Skin epidermis (tissue), 12 donors: ENCODE measurements around the gene RTKN.

Experiments used
- H3K27ac ChIP-seq, 21 experiments: fragments of 200-600 bp; sonication (generic) in 11 of 21; one replicate each; pipeline ENCODE4 v1.5.0; 2020; ENCODE audit warnings: mild to moderate bottlenecking in 3 of 21, inconsistent platforms in 2 of 21, moderate library complexity in 2 of 21
- H3K4me3 ChIP-seq, 7 experiments: fragments of 200-600 bp; sonication (generic) in 2 of 7; one replicate each; pipeline ENCODE4 v1.5.0; 2020; ENCODE audit warnings: inconsistent platforms in 2 of 7, mild to moderate bottlenecking in 2 of 7, moderate library complexity in 1 of 7

Gene RTKN

GRCh38 chr2:74420443-74421103 is 21.2 kb downstream of the RTKN start:
- Histone ChIP-seq H3K4me3 (peak overlapping the region in 5 of 7 experiments; percentile 44 to 64 (median 60)), H3K27ac (peak overlapping the region in 7 of 21 experiments; percentile 17 to 85 (median 80))

- no peak overlapping the region for H3K27ac ChIP-seq
Observed at GRCh38 chr2:74420006-74420405, 21.7 kb downstream of the RTKN start.

DNA sequence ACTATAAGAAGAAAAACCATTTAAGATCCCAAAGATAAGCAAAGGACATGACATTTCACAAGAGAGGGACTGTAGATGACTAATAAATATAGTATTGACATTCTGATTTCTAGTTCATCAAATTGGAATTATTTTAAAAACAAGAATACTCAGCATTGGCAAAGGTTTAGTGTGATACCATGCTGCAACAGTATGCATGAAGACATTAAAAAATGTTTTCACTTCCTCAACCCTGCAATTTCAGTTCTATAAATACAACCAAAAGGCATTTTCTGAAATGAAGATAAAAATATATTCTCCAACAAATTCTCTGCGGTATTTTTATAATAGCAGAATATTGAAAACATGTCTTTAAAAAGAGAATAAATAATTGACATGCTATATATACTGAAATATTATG is 22.4 kb downstream of the RTKN start:
- Histone ChIP-seq H3K4me3 (no peak overlapping the region), H3K27ac (peak overlapping the region in 1 of 21 experiments; percentile 37)

More at GRCh38 chr2:74420006-74420405, 21.7 kb downstream of the RTKN start:
- no peak overlapping the region for H3K4me3 ChIP-seq

DNA sequence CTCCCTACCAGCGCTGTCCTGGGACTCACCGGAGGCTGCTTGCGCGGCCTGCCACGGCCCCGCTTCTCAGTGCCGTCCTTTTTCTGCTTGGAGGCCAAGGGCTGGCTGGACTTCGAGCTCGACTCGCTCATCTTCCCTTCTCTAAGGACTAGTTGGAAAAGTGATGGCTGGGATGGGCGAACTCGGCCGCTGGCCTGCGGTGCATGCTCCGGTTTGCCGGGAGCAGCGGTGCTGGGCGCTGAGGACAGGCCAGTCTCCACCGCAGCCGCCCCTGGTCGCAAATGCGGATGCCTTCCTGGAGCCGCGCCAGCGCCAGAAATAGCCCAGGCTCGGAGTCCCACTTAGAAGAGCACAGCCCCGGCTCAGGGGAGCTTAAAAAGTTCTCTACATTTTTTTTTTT is 23.4 kb downstream of the RTKN start:
- no peak overlapping the region for H3K27ac ChIP-seq
- H3K4me3 ChIP-seq = no peak overlapping the region

- H3K27ac ChIP-seq = no peak overlapping the region
- H3K4me3 ChIP-seq = no peak overlapping the region
Observed at GRCh38 chr2:74417763-74418162, 24.0 kb downstream of the RTKN start.

- Histone ChIP-seq H3K4me3 (no peak overlapping the region), H3K27ac (no peak overlapping the region)
Observed at GRCh38 chr2:74417197-74417596, 24.5 kb downstream of the RTKN start.

GRCh38 chr2:74416778-74417177 is 25.0 kb downstream of the RTKN start:
- Histone ChIP-seq H3K4me3 (no peak overlapping the region), H3K27ac (no peak overlapping the region)

- Histone ChIP-seq H3K27ac (peak overlapping the region in 8 of 21 experiments; percentile 4 to 78 (median 58)), H3K4me3 (peak overlapping the region; percentile 30 to 59 (median 47))
Observed at GRCh38 chr2:74415762-74416395, 25.9 kb downstream of the RTKN start.

GRCh38 chr2:74414881-74415761 is 26.6 kb downstream of the RTKN start:
- Histone ChIP-seq H3K4me3 (peak overlapping the region; percentile 30 to 59 (median 47)), H3K27ac (peak overlapping the region in 18 of 21 experiments; percentile 1 to 78 (median 50))

GRCh38 chr2:74414441-74414840 is 27.3 kb downstream of the RTKN start:
- H3K27ac ChIP-seq = peak overlapping the region in 18 of 21 experiments; percentile 1 to 78 (median 50)

DNA sequence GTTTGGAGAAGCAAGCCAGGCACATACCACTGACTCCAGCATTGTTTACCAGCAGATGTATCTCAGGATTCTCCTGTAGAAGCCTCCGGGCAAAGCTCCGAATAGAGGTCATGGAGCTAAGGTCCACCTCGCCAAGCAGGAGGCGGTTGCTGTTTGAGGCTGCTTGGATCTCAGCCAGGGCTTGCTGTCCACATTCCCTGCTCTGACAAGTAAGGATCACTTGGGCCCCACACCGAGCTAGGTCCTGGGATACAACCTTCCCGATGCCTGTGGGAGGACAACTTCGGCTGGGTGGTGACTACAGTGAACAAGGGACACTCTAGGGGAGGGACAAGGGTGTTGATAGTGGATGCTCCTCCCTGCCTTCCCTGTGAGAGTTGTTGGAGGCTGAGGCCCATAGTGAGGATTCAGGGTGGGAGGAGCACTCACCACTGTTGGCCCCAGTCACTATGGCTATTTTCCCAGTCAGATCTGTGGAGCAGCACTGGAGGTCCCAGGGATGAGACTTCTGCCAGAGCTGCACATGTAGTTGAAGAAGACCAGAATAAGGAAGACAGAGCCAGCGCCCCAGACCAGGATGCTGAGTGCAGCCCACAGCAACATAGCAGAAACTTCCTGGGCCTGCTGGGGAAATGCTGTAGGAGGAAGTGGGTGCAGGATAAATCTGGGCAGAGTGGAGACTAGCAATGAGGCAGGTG is 28.6 kb downstream of the RTKN start:
- Histone ChIP-seq H3K4me3 (no peak overlapping the region), H3K27ac (peak overlapping the region in 2 of 21 experiments; percentile 25 to 38)

More at GRCh38 chr2:74414441-74414840, 27.3 kb downstream of the RTKN start:
- peak overlapping the region; percentile 30 to 59 (median 47) for H3K4me3 ChIP-seq

GRCh38 chr2:74407682-74408081 is 34.1 kb downstream of the RTKN start:
- Histone ChIP-seq H3K27ac (no peak overlapping the region), H3K4me3 (no peak overlapping the region)

DNA sequence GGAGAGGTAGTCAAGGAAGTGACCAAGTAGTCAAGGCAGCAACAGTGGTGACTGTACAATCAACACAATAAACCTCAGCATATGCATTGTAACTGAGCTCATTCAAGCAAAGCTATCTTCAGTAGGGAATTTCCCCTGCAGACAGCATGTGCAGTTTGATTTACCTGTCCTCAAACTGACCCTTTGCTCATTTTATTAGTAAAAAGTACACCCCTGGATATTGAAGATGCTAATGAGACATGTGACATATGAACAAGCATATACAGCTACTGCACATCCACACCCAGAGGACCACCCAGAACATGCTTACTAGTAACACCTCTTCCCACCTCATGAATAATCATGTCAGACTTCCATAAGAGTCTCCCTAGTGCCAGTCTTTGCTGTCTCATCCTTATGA is 35.7 kb downstream of the RTKN start:
- H3K27ac ChIP-seq = no peak overlapping the region

DNA sequence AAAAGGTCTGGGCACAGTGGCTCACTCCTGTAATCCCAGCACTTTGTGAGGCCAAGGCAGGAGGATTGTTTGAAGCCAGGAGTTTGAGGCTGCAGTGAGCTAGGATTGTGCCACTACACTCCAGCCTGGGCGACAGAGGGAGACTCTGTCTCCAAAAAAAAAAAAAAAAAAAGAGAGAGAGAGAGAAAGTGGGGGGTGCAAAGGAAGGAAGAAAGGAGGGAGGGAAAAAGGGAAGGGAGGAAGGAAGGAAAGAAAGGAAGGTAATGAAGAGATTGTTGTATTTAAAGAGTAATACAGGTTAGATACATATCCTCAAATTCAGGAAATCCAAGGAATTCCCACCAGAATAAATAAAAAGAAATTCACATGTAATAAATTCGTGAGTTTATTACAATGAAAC is 39.8 kb downstream of the RTKN start:
- Histone ChIP-seq H3K4me3 (no peak overlapping the region), H3K27ac (no peak overlapping the region)

More for the DNA sequence above, 35.7 kb downstream of the RTKN start:
- H3K4me3 ChIP-seq = no peak overlapping the region

- Histone ChIP-seq H3K27ac (no peak overlapping the region), H3K4me3 (no peak overlapping the region)
Observed at GRCh38 chr2:74399785-74400184, 42.0 kb downstream of the RTKN start.

GRCh38 chr2:74396149-74396548 is 45.6 kb downstream of the RTKN start:
- Histone ChIP-seq H3K27ac (no peak overlapping the region), H3K4me3 (no peak overlapping the region)

GRCh38 chr2:74393525-74393924 is 48.2 kb downstream of the RTKN start:
- H3K4me3 ChIP-seq = no peak overlapping the region
- H3K27ac ChIP-seq = no peak overlapping the region

- peak overlapping the region in 2 of 21 experiments; percentile 89 to 100 for H3K27ac ChIP-seq
Observed at GRCh38 chr2:74392449-74392743, 49.3 kb downstream of the RTKN start.

DNA sequence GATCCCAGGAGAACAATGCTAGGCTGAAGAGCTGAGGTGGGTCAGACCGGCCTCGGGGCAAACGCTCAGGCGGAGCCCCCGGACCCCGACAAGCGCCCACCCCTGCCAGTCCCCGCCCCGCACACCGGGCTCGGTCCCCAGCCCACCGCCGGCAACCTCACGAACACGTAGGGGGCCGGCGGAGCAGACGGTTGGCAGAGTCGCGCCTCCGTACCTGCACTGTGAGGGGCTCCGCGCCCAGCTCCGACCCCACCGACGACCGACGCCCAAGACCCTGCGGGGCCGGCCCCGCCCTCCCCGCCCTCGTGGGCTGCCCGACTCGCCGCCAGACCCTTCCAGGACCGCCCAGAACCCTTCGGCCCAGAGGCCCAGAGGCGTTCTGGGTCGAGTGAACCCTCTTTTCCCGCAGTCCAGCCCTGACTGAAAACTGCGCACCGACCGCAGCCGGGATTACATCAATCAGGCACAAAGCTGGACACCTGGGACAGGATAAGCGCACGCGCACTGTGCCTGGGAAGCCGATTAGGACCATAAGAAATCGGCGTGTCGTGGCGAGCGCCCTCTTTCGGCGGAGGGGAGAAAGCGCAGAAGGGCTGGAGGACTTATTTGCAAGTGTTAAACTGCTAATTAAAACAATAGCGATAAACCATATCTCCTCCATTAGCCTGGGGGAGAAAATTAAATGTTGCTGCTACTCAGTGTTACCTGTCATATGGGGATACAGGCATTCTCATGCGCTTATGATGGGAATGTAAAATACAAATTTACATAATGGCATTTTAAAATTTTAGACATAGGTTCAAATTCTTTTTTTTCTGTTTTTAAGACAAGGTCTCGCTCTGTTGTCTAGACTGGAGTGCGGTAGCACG is 49.9 kb downstream of the RTKN start:
- H3K27ac ChIP-seq = peak overlapping the region; percentile 85 to 100 (median 96)

More at GRCh38 chr2:74392449-74392743, 49.3 kb downstream of the RTKN start:
- H3K4me3 ChIP-seq = peak overlapping the region in 1 of 7 experiments; percentile 86

More for the DNA sequence above, 49.9 kb downstream of the RTKN start:
- H3K4me3 ChIP-seq = peak overlapping the region; percentile 68 to 100 (median 90)
